Astrocyte (in vitro differentiated cells and primary cell): ENCODE data around the gene COL27A1.
"Not testable (repeated sequence)": the region's sequence is repeated elsewhere in the genome, so short reads cannot be mapped to it uniquely, and the experiment has no call there.

Experiments used
- EZH2 ChIP-seq: IDR thresholded peaks from 2 replicates; pipeline ENCODE4 v1.6.1; 2012; ENCODE audit warnings: mild to moderate bottlenecking, low read length, inconsistent platforms; ENCODE audit not compliant: insufficient read depth
- TF ChIP-seq, protein P1 (sequence below): IDR thresholded peaks from 2 replicates; pipeline ENCODE4 v1.5.1; 2011; ENCODE audit warnings: low read depth, mild to moderate bottlenecking, inconsistent platforms, low read length, moderate library complexity; ENCODE audit not compliant: insufficient read depth

GRCh38 chr9:114328357-114328820 is 173.1 kb downstream of the COL27A1 start:
- TF ChIP-seq, protein P1, sequence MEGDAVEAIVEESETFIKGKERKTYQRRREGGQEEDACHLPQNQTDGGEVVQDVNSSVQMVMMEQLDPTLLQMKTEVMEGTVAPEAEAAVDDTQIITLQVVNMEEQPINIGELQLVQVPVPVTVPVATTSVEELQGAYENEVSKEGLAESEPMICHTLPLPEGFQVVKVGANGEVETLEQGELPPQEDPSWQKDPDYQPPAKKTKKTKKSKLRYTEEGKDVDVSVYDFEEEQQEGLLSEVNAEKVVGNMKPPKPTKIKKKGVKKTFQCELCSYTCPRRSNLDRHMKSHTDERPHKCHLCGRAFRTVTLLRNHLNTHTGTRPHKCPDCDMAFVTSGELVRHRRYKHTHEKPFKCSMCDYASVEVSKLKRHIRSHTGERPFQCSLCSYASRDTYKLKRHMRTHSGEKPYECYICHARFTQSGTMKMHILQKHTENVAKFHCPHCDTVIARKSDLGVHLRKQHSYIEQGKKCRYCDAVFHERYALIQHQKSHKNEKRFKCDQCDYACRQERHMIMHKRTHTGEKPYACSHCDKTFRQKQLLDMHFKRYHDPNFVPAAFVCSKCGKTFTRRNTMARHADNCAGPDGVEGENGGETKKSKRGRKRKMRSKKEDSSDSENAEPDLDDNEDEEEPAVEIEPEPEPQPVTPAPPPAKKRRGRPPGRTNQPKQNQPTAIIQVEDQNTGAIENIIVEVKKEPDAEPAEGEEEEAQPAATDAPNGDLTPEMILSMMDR = not testable (repeated sequence)
- TF ChIP-seq EZH2 = not testable (repeated sequence)
